Fibroblast of the conjunctiva (primary cell): Measurements from ENCODE around the gene ICAM5.
"Not testable (repeated sequence)": the region's sequence is repeated elsewhere in the genome, so short reads cannot be mapped to it uniquely, and the experiment has no call there.

Experiments used
- DNase-seq: peaks from one replicate; pipeline ENCODE4 v3.0.0-alpha.2; 2010; ENCODE audit warnings: low read depth

The ICAM5 gene

DNA sequence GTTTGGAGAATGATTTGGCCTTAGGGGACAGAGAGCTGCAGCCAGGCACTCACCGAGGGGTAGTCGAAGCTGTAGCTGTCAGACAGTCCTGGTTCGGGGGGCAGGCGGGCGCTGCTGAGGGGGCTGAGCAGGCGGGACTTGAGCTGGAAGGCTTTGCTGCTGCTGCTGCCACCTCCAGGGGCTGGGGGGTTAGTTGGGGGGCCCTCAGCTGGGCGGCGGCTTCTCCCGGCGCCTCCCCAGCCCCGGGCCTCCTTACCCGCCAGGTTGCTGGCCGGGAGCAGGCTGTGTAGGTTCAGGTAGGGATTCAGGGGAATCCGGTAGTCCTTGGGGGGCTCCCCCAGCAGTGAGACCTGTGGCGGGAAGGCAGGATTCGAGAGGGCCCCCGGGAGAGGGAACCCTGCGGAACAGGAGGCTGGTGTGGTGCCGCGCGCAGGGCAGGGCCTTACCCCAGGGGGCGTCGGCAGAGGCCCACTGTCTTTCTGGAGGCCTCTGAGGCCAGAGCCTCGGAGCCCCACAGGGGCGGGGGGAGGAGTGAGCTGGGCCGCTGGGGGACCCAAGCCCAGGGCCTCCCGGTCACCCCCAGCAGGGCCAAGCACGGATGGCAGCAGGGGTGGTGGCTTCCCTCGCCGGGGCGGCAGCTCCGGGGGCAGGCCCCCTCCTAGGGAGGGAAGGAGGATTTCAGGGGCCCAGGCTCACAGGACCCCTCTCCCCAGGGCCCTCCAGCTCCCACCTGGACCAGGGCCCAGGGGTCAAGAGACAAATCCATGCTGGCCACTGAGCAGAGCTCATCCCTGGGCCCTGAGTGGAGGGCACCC lies 31.1 kb downstream of the ICAM5 start:
- no peak for DNase-seq

DNA sequence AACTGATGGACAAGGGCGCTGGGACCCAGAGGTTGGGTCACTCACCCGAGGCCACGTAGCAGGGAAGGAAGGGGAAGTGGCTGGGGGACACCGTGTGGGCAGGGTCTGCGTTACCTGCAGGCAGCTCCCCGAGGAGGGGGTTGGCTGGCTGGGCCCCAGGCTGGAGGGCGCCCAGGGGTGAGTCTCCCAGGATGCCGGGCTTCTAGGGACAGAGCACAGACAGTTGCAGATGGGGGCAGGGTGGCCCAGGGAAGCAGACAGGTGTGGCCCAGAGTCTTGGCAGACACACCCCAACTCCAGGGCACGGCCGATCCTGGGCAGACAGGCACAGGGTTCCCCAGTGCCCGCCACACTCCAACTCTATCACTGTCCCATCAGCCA lies 31.7 kb downstream of the ICAM5 start:
- no peak for DNase-seq

DNA sequence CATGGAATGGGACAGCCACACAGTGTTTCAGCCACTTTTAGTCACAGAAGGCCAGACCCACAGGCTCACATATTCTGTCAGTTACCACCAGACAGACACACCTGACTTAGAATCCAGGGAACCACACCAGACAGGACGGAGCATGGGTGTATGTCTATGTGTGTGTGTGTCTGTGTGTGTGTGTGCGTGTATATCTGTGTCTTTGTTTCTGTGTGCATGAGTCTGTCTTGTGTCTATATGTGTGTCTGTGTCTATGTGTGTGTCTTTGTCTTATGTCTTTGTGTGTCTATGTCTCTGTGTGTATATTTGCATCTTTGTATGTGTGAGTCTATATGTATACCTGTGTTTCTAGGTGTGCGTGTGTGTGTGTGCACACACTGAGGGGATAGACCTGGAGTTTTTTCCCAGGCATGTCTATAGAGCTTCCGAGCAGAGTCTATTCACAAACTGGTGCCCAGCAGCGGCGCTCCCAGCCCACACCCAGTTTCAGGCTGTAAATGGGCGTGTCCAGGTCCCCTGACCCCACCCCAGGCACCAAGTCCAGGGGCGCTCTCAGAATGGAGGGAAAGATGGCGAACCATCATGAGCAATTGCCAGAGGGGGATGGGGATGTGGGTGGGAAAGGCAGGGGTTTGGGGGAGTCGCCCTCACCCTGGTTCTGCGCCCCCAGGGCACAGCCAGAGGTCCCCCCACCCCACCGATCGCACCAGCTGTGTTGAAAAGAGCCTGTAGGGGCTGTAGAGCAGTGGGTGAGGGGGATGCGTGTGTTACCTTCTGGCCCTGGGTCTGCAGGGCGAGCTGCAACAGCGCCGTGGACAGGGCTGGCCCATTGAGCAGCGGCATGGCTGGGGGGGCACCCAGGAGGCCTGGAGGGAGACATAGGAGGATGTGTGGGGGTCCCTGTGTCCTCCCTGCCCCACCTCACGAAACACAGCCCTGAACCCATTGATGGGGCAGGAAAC lies 32.4 kb downstream of the ICAM5 start:
- DNase-seq, result no peak

DNA sequence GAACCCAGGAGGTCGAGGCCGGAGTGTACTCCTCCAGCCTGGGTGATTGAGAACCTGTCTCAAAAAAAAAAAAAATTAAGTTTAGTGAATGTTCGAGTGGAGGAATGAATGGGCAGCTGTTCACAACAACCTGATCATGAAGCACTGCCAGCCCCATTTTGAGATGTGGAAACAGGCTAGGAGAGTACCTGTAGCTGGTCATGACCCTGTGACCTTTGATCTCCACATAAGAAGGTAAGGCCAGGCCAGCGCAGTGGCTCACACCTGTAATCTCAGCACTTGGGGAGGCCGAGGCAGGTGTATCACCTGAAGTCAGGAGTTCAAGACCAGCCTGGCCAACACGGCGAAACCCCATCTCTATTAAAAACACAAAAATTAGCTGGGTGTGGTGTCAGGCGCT lies 36.0 kb downstream of the ICAM5 start:
- no peak for DNase-seq

DNA sequence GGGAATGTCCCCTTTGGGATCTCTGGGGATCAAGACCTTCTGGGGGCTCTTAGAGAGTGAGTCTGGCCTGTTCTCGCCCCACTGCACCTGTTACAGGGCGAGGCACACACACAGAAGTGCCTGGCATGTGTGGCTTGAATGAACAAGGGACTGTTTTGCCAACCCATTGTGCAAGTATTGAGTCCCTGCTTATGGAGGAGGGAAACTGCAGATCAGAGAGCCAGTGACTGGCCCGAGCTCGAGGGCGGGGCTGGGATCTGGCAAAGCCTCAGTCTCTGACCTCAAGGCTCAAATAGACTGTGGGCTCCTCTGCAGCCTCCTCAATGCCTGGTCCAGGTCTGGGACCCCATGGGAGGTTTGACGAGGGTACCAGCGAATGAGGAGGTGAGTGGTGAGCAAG lies 38.0 kb downstream of the ICAM5 start:
- no peak for DNase-seq

DNA sequence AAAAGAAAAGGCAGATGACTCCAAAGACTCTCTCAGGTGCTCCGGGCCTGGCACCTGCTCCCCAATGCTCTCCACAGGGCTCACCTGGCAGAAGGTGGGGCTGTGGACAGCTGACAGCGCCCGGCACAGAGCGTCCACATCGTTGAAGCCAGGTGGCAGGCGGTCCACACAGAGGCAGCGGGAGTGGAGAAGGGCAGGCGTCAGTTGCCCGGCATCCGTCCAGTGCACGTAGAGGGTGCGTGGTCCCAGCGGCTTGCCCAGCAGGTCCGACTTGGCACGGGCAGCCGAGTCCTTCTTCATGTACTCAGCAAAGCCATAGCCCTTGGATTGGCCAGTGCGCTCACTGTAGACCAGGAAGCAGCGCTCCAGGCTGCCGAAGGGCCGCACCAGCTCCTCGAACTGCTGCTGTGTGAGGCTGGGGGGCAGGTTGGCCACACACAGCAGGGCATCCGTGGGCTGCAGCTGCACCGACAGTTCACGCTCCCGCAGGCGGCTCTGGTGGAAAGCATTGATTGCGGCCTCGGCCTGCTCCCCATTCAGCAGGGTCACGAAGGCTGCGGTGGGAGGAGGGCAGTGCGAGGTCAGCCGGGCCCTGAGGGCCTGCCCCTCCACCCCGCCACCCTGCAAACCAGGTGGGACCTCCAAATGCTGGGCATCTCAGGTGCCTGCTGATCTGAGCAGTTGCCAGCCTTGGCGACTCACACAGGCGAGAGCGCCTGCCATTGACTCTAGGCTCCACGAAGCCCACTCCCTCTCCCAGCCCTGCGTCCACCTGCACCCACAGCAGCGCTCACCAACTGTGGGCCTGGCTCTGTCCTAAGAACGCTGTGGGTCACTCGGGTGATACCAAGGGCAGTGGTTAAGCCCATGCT lies 39.0 kb downstream of the ICAM5 start:
- DNase-seq, result no peak

DNA sequence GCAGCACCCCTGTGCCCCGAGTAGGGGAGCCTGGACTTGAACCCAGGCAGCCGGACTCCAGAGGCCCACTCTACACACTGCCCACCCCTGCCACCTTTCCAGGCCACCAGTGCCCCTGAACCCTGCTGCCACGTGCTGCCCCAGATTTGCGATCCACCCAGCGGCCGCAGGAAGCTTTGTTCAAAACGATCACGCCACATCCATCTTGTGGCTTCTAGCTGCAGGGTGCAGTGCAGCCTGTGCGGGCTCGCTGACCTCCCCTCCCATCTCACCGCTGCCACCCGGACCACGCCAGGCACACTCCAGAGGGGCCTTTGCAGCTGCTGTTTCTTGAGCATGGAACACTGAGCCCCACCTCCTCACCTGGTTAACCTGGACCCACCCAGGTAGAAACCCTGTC lies 39.8 kb downstream of the ICAM5 start:
- DNase-seq, result no peak

DNA sequence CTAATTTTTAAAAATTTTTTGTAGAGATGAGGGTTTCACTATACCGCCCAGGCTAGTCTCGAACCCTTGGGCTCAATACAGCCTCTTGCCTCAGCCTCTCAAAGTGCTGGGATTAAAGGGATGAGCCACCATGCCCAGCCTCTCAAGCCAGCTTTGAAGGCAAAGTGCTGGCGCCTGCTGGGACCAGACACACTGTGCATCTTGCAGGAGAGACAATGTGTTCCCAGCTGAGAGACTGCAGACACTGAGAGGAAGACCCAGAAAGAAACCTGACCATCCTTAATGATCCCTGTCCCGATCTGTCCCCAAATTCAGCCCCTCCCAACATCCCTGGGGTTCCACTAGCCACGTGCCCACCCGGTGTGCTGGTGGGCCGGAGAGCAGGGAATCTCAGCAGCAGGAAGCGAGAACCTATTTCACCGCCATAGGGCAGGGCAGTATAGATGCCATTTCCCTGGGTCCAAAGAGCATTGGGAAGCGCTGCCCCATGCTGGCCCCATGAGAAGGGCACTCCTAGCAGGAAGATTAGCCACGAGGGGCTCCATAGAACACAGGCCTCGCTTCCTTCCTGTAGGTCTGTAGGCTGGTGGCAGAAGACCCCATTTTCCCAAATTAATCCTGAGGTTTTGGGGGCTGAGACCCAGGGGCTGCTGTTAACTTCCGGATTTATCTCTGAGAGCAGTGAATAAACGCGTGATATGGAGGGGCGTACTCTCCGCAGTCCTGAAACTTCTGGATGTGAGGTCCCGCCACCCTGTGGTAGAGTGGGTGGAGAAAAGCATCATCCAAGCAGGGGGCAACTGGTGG lies 42.6 kb downstream of the ICAM5 start:
- DNase-seq, result no peak

DNA sequence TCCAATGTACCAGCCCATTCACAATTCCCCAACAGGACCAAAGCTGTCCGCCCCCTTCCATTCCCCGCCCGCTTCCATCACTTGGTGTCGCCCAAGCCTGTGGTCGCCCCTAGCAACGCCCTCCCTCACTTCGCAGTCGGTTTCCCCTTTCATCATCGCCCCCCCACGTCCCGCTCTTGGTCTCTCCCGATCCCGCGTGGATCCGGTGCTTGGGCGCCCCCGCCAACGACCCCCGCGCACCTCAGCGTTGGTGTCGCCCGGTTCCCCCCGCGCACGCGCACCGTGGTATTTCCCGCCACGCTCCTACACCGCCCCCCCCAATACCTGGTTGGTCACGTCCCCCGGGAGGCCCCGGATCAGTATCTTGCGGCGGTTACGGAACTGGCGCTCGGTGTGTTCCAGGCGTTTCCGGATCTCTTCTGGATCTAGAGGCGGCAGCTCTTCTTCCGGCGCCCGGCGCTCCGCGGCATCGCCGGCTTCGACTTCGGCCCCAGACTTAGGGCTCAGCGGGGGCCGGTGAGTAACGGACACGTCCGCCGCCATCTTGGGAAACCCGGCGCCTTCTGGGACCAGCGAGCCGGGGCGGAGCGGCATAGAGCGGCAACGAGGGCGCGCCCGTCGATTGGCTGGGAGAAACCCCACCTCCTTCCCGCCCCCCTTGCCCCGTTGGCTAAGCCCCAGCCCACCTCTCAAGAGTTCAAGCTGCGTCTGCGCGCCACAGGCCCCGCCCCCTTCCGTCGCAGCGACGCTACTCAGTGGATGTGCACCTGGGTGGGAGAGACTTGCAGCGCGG lies 43.4 kb downstream of the ICAM5 start, which contains the start of gene RAVER1:
RAVER1 (minus strand) TSS at position 565 of the 793 bp plus-strand sequence; CDS start at position 543, 22 bp downstream.
- peak; percentile 96 for DNase-seq

DNA sequence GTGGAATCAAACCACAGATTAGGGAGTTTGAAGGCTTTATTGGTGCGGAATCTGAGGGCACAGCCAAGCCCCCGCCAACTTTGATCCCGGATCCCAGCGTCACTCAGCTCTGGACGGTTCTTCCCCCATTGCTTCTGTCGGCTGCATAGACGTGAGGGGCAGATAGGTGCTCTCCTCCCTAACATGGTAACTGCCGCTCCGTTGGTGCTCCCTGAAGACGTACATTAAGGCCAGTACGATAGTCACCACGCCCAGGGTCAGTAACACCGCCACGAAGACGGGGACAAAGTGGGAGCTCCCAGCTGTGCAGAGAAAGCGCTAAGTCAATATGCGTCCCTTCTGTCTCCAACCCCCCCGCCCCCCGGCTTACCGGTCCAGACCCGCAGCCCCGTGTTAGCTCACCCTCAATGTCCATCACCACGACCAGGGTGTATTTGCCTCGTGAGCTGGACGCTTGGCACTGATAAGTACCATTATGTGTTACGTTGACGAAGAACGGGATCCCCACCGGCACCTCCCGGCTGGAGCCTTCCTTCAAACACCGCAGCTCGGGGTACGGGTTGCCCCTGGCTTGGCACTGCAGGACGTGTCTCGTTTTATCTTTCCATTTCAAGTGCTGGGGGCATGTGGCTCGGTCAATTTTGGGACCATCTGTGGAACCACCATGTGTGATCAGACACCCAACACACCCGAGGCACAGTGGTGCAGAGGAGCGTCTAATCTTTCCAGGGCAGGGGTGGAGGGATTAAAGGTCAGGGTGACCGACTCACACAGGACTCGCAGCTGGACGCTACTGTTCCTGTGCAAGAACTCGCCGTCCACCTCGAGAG lies 44.2 kb downstream of the ICAM5 start:
- no peak for DNase-seq

DNA sequence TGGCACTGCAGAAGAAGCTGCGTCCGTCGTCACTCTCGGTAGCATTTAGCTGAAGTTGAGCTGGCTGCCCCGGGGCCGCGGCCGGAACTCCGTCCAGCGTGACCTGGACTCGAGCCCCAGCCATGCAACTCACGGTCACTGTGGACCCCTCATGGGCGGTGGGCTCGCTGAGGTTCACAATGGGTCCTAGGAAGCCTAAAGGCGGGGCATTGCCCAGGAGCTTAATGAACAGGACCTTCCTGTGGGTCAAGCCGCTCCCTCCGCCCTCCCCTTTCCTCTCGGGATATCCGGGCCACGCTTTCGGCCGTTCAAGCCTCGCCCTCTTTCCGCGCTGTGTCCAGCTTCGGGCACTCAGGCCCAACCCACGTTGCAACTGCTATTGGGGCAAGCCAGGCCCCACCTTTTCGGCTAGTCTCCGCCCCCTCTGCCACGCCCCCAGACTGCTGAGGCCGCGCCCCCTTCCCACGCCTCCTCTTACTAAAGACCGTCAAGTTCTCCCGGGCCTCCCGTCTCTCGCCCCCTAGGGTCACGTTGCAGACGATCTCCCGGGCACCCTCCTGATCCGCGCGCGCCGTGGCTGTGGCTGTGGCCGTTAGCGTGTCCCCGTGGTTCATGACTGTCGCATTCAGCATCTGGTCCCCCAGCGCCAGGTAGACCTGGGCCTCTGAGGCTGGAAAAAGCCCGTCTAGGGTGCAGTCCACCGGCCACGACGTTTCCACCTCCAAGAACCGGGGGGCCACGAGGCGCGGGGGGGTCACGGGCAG lies 45.0 kb downstream of the ICAM5 start:
- peak; percentile 93 for DNase-seq

DNA sequence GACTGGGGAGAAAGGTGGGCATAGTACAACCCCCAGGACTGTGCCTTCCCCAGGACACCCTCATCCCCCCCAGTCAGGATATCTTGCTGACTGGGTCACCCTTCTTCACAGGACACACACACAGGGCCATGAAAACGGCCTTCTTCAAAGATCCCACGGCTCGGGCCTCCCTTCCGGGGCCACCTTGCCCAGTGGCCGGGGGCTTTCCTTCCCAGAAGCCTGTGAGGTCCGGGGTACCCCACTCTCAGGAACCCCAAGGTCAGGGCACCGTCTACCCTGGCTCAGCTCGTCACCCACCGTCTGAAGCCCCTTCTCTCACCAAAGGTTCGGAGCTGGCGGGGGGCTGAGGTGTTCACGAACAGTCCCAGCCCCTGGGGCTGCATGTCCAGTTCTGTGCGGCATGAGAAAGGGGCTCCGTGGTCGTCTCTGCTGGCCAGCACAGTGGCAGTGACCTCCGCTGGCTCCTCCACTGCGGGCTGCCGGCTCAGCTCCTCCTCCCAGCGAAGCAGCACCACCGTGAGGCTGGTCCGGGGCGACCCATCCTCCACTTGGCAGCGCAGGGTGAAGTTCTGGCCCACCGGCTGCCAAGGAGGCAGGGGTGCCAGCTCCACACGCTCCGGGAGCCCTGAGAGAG lies 45.7 kb downstream of the ICAM5 start:
- no peak for DNase-seq

DNA sequence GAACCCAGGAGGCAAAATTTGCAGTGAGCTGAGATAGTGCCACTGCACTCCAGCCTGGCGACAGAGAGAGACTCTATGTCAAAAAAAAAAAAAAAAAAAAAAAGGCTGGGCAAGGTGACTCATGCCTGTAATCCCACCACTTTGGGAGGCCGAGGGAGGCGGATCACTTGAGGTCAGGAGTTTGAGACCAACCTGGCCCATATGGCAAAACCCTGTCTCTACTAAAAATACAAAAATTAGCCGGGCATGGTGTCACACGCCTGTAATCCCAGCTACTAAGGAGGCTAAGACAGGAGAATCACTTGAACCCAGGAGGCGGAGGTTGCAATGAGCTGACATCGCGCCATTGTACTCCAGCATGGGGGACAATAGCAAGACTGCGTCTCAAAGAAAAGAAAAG lies 47.0 kb downstream of the ICAM5 start:
- DNase-seq, result not testable (repeated sequence)

DNA sequence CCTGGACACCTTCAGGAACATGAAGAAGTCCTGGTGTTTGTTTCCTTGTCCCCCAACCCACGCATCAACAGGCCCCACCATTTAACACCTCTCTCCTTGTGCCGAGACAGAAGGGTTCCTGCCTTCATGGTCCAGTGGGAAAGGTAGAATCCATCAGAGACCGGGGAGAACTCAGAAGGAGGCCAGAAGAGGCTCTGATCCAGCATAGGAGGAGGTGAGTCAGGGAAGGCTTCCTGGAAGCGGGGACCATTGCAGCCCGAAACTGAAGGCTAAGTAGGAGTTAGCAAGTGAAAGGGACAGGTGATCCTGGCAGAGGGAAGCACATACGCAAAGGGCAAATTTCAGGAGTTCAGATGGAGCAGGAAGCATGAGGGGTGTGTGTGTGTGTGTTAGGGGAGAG lies 49.2 kb downstream of the ICAM5 start:
- DNase-seq, result no peak

DNA sequence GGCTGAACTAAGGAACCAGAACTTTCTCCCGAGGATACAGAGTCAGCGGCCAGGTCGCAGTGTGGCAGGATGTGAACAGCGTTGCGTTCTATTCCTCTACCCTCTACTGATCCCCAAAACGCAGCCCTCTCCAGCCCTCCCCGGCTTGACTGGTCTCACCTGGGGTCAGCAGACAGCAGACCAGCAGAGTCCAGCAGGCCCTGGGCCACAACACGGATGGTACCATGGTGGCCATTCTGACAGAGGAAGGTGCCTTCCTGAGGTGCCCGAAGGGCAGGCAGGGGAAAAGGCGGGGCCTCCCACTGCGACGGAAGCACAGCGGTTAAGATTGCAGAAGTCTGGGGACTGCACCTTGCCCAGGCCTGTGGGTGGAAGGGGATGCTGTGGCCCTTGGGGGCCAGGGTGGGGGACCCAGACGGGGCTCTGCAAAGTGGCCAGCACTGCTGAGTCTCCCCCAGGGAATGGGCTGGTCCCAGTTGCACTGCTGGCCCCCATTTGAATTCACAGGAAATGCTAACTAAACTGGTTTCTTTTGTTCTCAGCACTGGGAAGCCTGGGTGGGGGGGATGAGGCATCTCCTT lies 49.7 kb downstream of the ICAM5 start, which contains the start of gene ICAM3:
ICAM3 (minus strand) TSS at position 245 of the 581 bp plus-strand sequence; CDS start at position 235, 10 bp downstream.
- DNase-seq, result no peak

DNA sequence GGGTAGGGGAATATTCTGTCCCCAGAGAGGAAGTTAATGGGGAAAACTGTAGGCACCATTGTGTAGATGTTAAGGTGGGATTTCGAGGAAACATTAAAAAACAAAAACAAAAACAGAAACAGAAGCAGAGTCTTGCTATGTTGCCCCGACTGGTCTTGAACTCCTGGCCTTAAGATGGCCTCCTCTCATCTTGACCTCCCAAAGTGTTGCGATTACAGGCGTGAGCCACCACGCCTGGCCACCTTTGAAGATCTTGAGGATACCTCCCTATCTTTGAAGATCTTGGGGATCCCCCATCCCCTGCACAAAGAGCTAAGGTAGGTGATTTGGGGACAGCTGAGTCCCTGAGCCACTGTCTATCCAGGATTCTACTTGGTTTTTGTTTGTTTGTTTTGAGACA lies 50.2 kb downstream of the ICAM5 start:
- DNase-seq, result no peak

DNA sequence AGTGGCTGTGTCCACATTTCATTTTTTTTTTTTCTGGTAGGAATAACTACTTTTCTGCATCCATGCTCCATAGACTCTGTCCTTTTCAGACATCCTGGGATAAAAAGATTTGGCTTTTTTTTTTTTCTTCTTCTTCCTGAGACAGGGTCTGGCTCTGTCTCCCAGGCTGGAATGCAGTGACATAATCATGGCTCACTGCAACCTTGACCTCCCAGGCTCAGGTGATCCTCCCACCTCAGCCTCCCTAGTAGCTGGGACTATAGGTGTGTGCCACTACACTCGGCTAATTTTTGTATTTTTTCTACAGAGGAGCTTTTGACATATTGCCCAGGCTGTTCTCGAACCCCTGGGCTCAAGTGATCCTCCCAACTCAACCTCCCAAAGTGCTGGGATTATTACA lies 53.7 kb downstream of the ICAM5 start:
- no peak for DNase-seq

DNA sequence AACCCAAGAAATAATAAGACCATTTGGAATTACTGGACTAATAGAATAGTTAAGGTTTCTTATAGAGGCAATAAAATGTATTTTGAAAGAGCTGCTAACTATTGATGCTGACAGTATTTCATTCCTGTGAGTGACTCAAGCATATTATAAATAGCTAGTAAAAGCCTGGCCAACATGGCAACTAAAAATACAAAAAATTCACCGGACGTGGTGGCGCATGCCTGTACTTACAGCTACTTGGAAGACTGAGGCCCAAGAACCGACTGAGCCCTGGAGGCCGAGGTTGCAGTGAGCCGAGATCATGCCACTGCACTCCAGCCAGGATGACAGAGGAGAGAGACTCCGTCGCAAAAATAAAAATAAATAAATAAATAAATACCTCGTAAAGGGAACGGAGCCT lies 55.0 kb downstream of the ICAM5 start:
- DNase-seq, result no peak
